GM20431 (cell line): Measurements from ENCODE around the gene CUL3.
"Not testable (repeated sequence)": the region's sequence is repeated elsewhere in the genome, so short reads cannot be mapped to it uniquely, and the experiment has no call there.

Experiments used
- in situ Hi-C: fragments of 300-500 bp; cut with MseI, MboI; formaldehyde crosslinking; loops from one replicate; pipeline ENCODE4 v1.15.0; 2020; ENCODE audit warnings: low sequenced_read_pairs; ENCODE audit not compliant: unreplicated experiment

CUL3 gene

GRCh38 chr2:224585211-224586088, at the start of gene CUL3:
TSS of gene CUL3 (minus strand) at chr2:224585363. CDS start at chr2:224585009, 354 bp downstream.
- in situ Hi-C loops, result no loop called here

DNA sequence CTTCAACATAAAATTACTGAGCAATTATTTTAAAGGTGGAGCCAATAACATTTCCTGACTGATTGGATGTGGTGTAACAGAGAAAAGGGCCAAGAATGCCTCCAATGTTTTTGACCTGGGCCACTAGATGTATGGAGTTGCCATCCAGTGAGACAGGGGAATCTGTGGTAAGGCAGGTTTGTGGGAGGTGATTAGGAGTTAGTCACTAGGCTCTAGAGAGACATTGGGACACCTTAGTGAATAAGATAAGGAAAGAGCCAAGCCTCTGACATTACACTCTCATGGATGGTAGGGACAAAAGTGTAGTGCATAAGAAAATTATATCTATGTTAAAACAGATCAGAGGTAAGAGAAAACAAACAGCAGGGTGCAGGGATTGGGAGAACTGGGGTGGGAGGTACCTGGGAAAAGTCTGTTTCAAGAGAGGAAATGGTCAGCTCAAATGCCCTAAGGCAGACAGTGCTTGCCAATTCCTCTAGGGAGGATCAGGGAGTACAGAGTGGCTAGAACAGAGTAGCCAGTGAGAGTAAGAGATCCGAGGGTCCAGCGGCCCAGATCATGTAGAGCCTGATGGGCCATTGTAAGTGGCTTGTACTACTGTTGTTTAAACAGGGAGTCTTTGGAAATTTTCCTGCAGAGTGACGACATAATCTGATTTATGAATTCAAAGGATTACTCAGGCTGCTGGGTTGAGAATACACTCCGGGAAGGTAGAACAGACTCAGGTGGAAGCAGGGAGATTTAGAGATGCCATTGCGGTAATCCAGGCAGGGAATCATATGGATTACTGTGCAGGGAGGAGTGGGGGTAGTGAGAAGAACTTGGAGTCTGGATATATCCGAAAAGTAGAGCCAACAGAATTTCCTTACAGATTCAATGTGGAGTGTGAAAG, 45.7 kb upstream of the CUL3 start:
- in situ Hi-C loops, result loop anchor here (25.0 kb wide), 1 partner anchor 644 kb away; no protein-coding TSS in a partner anchor

GRCh38 chr2:224628416-224628815, 43.3 kb upstream of the CUL3 start:
- in situ Hi-C loops, result loop anchor here (25.0 kb wide), 1 partner anchor 641 kb away; no protein-coding TSS in a partner anchor

DNA sequence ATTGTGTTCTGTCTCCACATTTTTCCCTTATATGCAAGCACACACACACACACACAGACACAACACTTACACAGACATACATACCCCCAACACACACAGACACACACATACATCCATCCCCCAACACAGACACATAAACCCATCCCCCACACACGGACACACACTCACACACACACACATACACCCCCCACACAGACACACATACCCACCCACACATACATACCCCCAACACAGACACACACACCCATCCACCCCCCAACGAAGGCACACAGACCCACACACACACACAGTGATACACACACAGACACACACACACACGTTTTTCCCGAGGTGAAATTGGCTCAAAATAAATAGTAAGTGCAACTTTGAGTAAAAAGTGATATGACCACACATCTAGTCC, 41.6 kb upstream of the CUL3 start:
- in situ Hi-C loops, result loop anchor here (25.0 kb wide), 1 partner anchor 639 kb away; no protein-coding TSS in a partner anchor

GRCh38 chr2:224613543-224614286, 28.6 kb upstream of the CUL3 start:
- in situ Hi-C loops, result no loop called here

DNA sequence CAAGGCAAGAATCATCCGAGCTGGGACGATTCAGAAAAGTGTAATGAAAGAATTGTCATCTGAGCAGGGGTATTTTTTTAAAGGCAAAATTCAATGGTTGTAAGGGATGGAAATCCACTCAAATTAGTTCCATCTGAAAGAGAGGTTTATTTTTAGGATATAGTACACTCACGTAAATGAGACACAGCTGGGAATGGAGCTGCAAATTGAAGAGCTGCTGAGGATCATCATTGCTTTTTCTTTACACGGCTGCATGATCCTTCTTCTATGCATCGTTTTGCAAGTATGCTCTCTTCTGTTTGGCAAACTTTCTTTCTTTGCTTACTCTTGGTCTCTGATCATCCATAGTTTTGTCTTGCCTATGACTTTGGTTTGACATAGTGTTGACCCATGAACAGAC, 27.4 kb upstream of the CUL3 start:
- in situ Hi-C loops, result no loop called here

DNA sequence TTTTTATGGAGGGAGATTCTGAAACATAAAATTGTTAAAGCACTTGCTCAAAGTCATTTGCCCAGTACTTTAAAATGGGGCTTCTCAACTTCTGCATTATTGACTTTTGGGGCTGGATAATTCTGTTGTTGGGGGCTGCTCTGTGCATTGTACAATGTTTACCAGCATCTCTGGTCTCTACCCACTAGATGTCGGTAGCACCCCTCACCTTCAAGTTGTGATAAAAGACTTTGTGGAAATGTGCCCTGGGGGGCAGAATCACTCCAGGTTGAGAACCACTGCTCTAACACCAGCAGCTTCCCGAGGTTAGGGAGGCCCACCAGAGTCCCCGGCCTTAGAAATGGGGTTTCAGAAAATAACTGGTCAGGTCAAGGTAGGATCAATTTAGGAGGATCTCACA, 26.8 kb upstream of the CUL3 start:
- in situ Hi-C loops, result no loop called here

- in situ Hi-C loops, result no loop called here
Measured at GRCh38 chr2:224608104-224608503, 22.9 kb upstream of the CUL3 start.

DNA sequence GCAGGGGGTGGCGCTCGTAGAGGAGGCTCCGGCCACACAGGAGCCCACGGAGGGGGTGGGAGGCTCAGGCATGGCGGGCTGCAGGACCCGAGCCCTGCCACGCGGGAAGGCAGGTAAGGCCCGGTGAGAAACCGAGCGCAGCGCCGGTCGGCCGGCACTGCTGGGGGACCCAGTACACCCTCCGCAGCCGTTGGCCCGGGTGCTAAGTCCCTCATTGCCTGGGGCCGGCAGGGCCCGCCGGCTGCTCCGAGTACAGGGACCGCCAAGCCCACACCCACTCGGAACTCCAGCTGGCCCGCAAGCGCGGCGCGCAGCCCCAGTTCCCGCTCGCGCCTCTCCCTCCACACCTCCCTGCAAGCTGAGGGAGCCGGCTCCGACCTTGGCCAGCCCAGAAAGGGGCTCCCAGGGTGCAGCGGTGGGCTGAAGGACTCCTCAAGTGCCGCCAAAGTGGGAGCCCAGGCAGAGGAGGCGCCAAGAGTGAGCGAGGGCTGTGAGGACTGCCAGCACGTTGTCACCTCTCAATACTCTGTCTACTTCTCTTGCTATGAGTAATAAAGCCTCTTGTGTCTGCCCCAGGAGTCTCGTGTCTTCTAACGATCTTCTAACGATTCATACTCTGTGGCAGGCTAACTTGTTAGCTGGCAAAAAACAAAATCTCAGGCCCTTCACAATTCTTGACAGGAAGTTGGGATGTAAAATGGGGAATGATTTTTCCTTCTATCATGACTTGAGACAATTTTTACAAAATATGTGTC, 18.8 kb upstream of the CUL3 start:
- in situ Hi-C loops, result not testable (repeated sequence)

- in situ Hi-C loops, result not testable (repeated sequence)
Measured at GRCh38 chr2:224602778-224603375, 17.7 kb upstream of the CUL3 start.

DNA sequence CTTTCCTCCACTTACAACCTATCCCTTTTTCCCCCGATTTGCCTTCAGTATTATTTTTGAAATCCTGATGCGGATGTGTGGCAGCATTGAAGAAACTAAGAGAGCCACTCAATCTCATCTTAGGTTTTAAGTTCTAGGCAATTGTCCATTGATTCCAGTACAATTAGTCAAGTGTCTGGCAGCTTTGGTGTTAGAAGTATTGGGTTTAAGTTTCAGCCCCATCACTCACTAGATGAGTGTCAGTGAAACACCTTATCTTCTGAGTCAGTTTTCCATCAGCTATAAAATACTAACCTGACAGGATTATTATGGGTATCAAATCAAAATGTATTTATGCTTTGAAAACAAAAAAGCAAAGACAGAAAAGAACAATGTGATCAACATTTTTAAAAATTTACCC, 16.8 kb upstream of the CUL3 start:
- in situ Hi-C loops, result no loop called here

- in situ Hi-C loops, result no loop called here
Measured at GRCh38 chr2:224598678-224599077, 13.5 kb upstream of the CUL3 start.

DNA sequence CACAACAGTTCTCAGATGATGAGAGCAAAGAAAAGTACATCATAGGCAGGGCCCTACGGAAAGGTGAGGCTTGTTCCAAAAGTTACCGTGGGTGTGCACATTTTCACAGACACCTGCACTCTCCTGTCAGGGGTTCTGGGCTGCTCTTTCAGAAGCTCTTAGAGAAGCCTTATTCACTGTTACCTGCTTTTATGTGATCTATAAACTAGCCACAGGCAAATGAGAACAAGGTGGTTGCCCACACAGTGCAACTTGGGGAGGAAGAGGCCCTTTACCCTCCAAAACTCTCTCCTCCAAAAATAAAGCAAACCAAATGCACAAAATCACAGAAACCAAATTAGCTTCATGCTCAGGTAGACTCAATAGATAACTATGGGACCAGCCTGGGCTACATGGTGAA, 11.1 kb upstream of the CUL3 start:
- in situ Hi-C loops, result no loop called here

GRCh38 chr2:224595518-224595917, 10.4 kb upstream of the CUL3 start:
- in situ Hi-C loops, result no loop called here

GRCh38 chr2:224594840-224595239, 9.7 kb upstream of the CUL3 start:
- in situ Hi-C loops, result no loop called here

GRCh38 chr2:224591220-224591619, 6.1 kb upstream of the CUL3 start:
- in situ Hi-C loops, result no loop called here

- in situ Hi-C loops, result no loop called here
Measured at GRCh38 chr2:224586127-224586695, 1.0 kb upstream of the CUL3 start.

DNA sequence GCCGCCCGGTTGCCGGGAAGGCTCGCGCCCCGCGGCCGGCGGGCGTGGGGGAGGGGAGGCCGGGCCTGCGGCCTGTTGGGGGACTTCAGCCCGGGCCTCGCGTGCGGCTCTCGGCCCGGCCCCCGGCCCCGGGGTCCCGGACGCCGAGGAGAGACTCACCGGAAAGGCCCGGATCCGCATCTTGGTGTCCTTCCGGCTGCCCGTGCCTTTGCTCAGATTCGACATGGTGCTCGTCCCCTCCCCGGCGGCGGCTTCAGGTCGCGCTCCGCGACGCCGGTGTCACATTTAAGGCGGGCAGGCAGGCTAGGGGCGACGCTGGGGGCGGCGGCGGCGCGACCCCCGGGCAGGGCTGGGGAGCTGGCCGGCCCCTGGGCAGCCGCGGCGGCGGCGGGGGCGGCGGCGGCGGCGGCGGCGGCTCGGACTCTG, 365 bp downstream of the CUL3 start:
- in situ Hi-C loops, result no loop called here
